K562 (cell line): ENCODE results near the gene SLC6A20. TPM values are rescaled to one million over a fixed set of nuclear protein-coding genes. Genes with fewer than 3 reads are reported as not detected.

Source experiments
- ATAC-seq: fragments of 200-7000 bp; cut with Tn5 transposase; 3 replicates; pipeline ENCODE4 v1.9.1; 2020; ENCODE audit warnings: moderate library complexity
- BruUV-seq: library from RNA; stranded (reverse); fragments of 400-500 nt; replicated peaks from 2 replicates; lab custom pipeline; 2021; lab: Mats Ljungman, UMichigan
- CTCF ChIA-PET: fragments of 300-600 bp; formaldehyde crosslinking; extraction: SDS; loops from one replicate; lab custom pipeline; 2021; ENCODE audit warnings: low intra/inter-chr PET ratio; lab: Yijun Ruan, JAX
- POLR2A ChIA-PET: fragments of 300-600, 350-650 bp; sonication (Branson Sonifier 250); formaldehyde crosslinking; extraction: SDS; loops from one replicate; lab custom pipeline; 2021; ENCODE audit warnings: antibody characterized with exemption, inconsistent platforms; lab: Yijun Ruan, JAX
- DNase-seq, 4 experiments: peaks; one replicate each; pipeline versions ENCODE4 v3.0.0 to v3.0.0-alpha.2; 2011 to 2018; ENCODE audit warnings: low spot score in 3 of 4, mixed read lengths in 3 of 4; ENCODE audit errors: extremely low read depth in 1 of 4
- FAIRE-seq: peaks from 2 replicates; lab custom pipeline; 2011; peaks lifted over from hg19 to GRCh38; lab: Jason Lieb, UNC
- H2AFZ ChIP-seq: 2 replicates; pipeline ENCODE4 v1.6.0; 2011; ENCODE audit warnings: low read depth, low read length, control low read depth, inconsistent platforms
- H3K27ac ChIP-seq: fragments of 200-600 bp; 3 replicates; pipeline ENCODE4 v1.8.0; 2011; ENCODE audit warnings: low read depth, mild to moderate bottlenecking, control low read depth, inconsistent platforms, low read length, moderate library complexity, mixed read lengths; ENCODE audit errors: extremely low read depth
- H3K27me3 ChIP-seq, 2 experiments: fragments of 300-600 bp in 1 of 2; 2 replicates in 1 of 2; 3 replicates in 1 of 2; pipeline versions ENCODE4 v1.6.0 to v1.8.0; 2011; ENCODE audit warnings: inconsistent platforms in 2 of 2, low read length in 2 of 2, mild to moderate bottlenecking in 1 of 2, mixed read lengths in 1 of 2, moderate library complexity in 1 of 2; ENCODE audit not compliant: control insufficient read depth in 2 of 2, insufficient read depth in 2 of 2
- H3K36me3 ChIP-seq: fragments of 300-600 bp; 3 replicates; pipeline ENCODE4 v1.8.0; 2011; ENCODE audit warnings: mild to moderate bottlenecking, low read length, inconsistent platforms; ENCODE audit not compliant: control insufficient read depth, insufficient read depth
- H3K4me1 ChIP-seq, 2 experiments: fragments of 200-600 bp in 1 of 2; replicated peaks in 1 of 2; 2 replicates in 1 of 2; 3 replicates in 1 of 2; pipeline versions ENCODE4 v1.5.1 to v1.8.0; 2011; ENCODE audit warnings: inconsistent platforms in 2 of 2, low read length in 2 of 2, mild to moderate bottlenecking in 1 of 2, mixed read lengths in 1 of 2, moderate library complexity in 1 of 2; ENCODE audit not compliant: control insufficient read depth in 2 of 2, insufficient read depth in 2 of 2
- H3K4me2 ChIP-seq: 2 replicates; pipeline ENCODE4 v1.6.1; 2011; ENCODE audit warnings: low read length, control low read depth, inconsistent platforms, mixed read lengths; ENCODE audit not compliant: insufficient read depth
- H3K4me3 ChIP-seq: fragments of 200-600 bp; sonication (generic), shearing (Covaris generic); 2 replicates; pipeline ENCODE4 v1.5.1; 2016; ENCODE audit warnings: control low read depth, inconsistent platforms
- H3K79me2 ChIP-seq: fragments of 200-600 bp; 3 replicates; pipeline ENCODE4 v1.8.0; 2011; ENCODE audit warnings: low read length, inconsistent platforms; ENCODE audit not compliant: control insufficient read depth, insufficient read depth
- H3K9ac ChIP-seq, 2 experiments: 2 replicates each; pipeline versions ENCODE4 v1.6.0 to v1.6.1; 2011; ENCODE audit warnings: low read depth in 2 of 2, low read length in 2 of 2, control low read depth in 1 of 2, inconsistent platforms in 1 of 2, mild to moderate bottlenecking in 1 of 2, mixed read lengths in 1 of 2; ENCODE audit not compliant: insufficient read depth in 1 of 2
- H3K9me1 ChIP-seq: one replicate; pipeline ENCODE4 v1.6.0; 2011; ENCODE audit warnings: inconsistent platforms, mild to moderate bottlenecking, low read length, moderate library complexity; ENCODE audit not compliant: control insufficient read depth, insufficient read depth
- H3K9me3 ChIP-seq: replicated peaks from 2 replicates; pipeline ENCODE4 v1.5.1; 2011; ENCODE audit warnings: low read depth, low read length, inconsistent platforms; ENCODE audit not compliant: control insufficient read depth, insufficient read depth
- H4K20me1 ChIP-seq: replicated peaks from 2 replicates; pipeline ENCODE4 v1.6.1; 2011; ENCODE audit warnings: low read length, inconsistent platforms, mixed read lengths; ENCODE audit not compliant: control insufficient read depth, insufficient read depth
- BCOR ChIP-seq: fragments of 450-650 bp; IDR thresholded peaks from 2 replicates; pipeline ENCODE4 v1.6.1; 2016
- CAMTA2 ChIP-seq: fragments of 250-450 bp; sonication (Bioruptor Pico); conservative IDR thresholded peaks from 2 replicates; pipeline ENCODE4 v1.5.1; 2022
- CHD2 ChIP-seq: IDR thresholded peaks from 2 replicates; pipeline ENCODE4 v1.6.1; 2011; ENCODE audit warnings: low read depth, low read length
- EP400 ChIP-seq: fragments of 450-650 bp; IDR thresholded peaks from 2 replicates; pipeline ENCODE4 v1.6.1; 2017; ENCODE audit warnings: antibody characterized with exemption, mild to moderate bottlenecking, moderate library complexity
- NFE2 ChIP-seq: IDR thresholded peaks from 2 replicates; pipeline ENCODE4 v1.6.1; 2014; ENCODE audit warnings: antibody characterized with exemption, low read depth
- PML ChIP-seq: IDR thresholded peaks from 2 replicates; pipeline ENCODE4 v1.6.1; 2012; ENCODE audit warnings: low read length, inconsistent platforms
- TEAD2 ChIP-seq: fragments of 450-650 bp; IDR thresholded peaks from 2 replicates; pipeline ENCODE4 v1.6.1; 2016; ENCODE audit warnings: missing genetic modification characterization, control low read depth, missing compliant biosample characterization
- ZNF121 ChIP-seq: sonication (generic); formaldehyde crosslinking; conservative IDR thresholded peaks from 2 replicates; pipeline ENCODE4 v1.8.0; 2022; ENCODE audit warnings: missing genetic modification reagents
- ZNF408 ChIP-seq: fragments of 250-450 bp; sonication (Bioruptor Pico); IDR thresholded peaks from 2 replicates; pipeline ENCODE4 v1.4.0; 2020; ENCODE audit warnings: low read depth, mild to moderate bottlenecking, moderate library complexity
- WGBS: fragments of 100-300 bp; shearing (Covaris generic); methylation state at CpG from one replicate; pipeline ENCODE4 v1.1.6; 2016; ENCODE audit warnings: low coverage, mixed read lengths; ENCODE audit not compliant: insufficient coverage; ENCODE audit errors: missing lambda C conversion rate; 5-methylcytosine and 5-hydroxymethylcytosine counted together
- in situ Hi-C: fragments of 300-500 bp; cut with MboI; formaldehyde crosslinking; loops from 4 replicates; pipeline ENCODE4 v1.15.0; 2018; ENCODE audit warnings: inconsistent platforms, mixed read lengths
- intact Hi-C: fragments of 100-400 bp; cut with micrococcal nuclease; formaldehyde crosslinking; loops from 2 replicates; pipeline ENCODE4 v1.14.2; 2022
- polyA plus RNA-seq, 8 experiments: library from polyadenylated mRNA; depleted of rRNA in 4 of 8; stranded (reverse) in 5 of 8; unstranded in 3 of 8; fragments of >200 nt; fragmentation: Nextera tagmentation in 2 of 8; fragmentation: Illumina TruSeq in 1 of 8; extraction: Ambion mirVana in 2 of 8; extraction: Trizol in 1 of 8; gene quantifications; 2 replicates each; pipeline versions ENCODE4 v1.2.1 to v1.2.3, GENCODE V29; 2011 to 2014; ENCODE audit warnings: inconsistent platforms in 1 of 8, missing spikeins in 1 of 8
- total RNA-seq, 7 experiments: library from RNA; depleted of rRNA in 6 of 7; stranded (reverse); fragments of >200 nt in 6 of 7; fragmentation: Illumina TruSeq in 2 of 7; extraction: Trizol in 2 of 7; gene quantifications; 2 replicates each; pipeline versions ENCODE4 v1.2.1 to v1.2.3, GENCODE V29; 2011 to 2021; ENCODE audit warnings: low replicate concordance in 1 of 7
- TF ChIP-seq, protein P1 (sequence below): sonication (generic); formaldehyde crosslinking; IDR thresholded peaks from 2 replicates; pipeline ENCODE4 v1.8.0; 2023; ENCODE audit warnings: missing genetic modification reagents, mild to moderate bottlenecking, borderline replicate concordance

The SLC6A20 gene
- total and polyA plus RNA-seq, 9 of the 15 experiments (the other 6 are each of a cell fraction or from before 2014, with no cell fraction given), result not detected

DNA sequence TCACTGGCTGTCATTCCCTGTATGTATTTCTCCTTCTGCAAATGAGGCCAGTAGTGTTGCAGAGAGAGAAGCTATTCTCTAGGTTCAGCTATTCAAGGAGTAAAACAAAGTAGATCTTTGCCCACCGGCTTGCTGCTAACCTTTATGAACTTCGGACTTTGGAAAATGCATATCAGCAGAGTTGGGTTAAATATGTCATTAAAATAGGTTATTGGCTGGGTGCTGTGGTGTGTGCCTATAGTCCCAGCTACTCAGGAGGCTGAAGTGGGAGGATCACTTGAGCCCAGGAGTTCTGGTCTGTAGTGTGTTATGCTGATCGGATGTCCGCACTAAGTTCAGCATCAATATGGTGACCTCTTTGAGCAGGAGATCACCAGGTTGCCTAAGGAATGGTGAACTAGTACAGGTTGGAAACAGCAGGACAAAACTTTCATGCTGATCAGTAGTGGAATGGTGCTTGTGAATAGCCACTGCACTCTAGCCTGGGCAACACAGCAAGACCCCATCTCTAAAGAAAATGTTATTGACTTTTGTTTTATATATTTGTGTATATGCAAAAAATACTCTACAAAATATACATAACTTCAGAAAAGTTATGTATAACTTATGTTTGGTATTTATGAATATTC lies 53.8 kb downstream of the SLC6A20 start:
- H3K36me3 ChIP-seq, result peaks cover 73% of the 10 kb centered on the region
- ATAC-seq (no peak), DNase-seq (no peak), FAIRE-seq (no peak)
- no peaks in the 10 kb centered on the region for H4K20me1 ChIP-seq
- no peaks in the 10 kb centered on the region for H3K79me2 ChIP-seq
- in situ Hi-C loops, result no loop called here
- TF ChIP-seq PML (no peak), ZNF121 (CRISPR knock-in tag) (peak; percentile 67), BCOR (no peak)
- intact Hi-C loops, result no loop called here
- H3K4me1 ChIP-seq, result peaks cover 0 to 4% of the 10 kb centered on the region in 2 experiments; a peak in 1 of 5 replicates
- H3K27me3 ChIP-seq, result no peaks in the 10 kb centered on the region
- no peak overlapping the region for H2AFZ ChIP-seq
- H3K9ac ChIP-seq, result no peak overlapping the region
- no peak overlapping the region for H3K27ac ChIP-seq
- no peak overlapping the region for H3K4me3 ChIP-seq
- ChIA-PET CTCF (interaction anchor here (0.7 kb wide), 1 partner anchor 1065 kb away, joined by 3 read pairs; no protein-coding TSS in a partner anchor), POLR2A (interaction anchor here (1.5 kb wide), 1 partner anchor 8 kb away, joined by 4 read pairs; no protein-coding TSS in a partner anchor)
- no peaks in the 10 kb centered on the region for H3K9me3 ChIP-seq
- no peak overlapping the region for H3K4me2 ChIP-seq
- 96% methylated on average over 4 of the region's 4 CpGs for WGBS
- no peaks in the 10 kb centered on the region for H3K9me1 ChIP-seq
- no TSS peak for BruUV-seq

DNA sequence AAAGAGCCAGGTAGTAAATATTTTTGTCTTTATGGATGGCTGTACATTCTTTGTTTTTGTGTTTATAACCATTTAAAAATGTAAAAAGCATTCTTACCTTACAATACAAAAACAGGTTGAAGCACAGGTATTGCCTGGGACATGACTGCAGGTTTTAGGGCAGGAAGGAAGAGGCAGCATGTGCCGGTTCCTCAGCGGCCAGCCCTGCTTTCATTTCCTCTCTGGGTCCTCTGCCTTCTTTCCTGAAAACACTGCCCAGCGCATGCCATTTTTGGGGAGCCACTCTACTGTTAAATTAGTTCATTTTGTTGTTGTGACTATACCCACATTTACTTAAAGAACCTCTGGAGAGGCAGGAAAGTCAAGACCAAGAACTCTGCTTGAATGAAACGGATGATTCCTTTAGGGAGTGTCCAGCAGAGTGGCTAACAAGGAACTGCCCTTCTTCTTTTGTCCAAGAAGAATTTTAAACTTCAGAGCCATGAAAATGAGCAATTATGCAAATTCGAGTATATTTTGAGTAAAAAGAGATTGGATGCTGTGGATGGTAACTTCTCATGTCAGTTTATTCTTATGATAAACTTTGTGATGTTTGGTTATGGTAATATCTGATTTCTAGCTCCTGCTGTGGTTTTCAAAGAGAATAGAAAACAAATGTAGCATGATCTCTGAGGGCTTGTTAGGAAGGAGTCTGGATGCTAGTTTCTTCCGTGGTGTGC lies 54.4 kb downstream of the SLC6A20 start:
- Histone ChIP-seq H3K9ac (no peak overlapping the region), H3K9me1 (no peaks in the 10 kb centered on the region), H3K4me3 (no peak overlapping the region), H3K79me2 (no peaks in the 10 kb centered on the region), H3K9me3 (no peaks in the 10 kb centered on the region), H2AFZ (no peak overlapping the region), H3K27me3 (no peaks in the 10 kb centered on the region), H3K4me1 (peaks cover 0 to 4% of the 10 kb centered on the region in 2 experiments; a peak in 1 of 5 replicates), H3K27ac (no peak overlapping the region), H3K4me2 (no peak overlapping the region), H3K36me3 (peaks cover 80% of the 10 kb centered on the region), H4K20me1 (no peaks in the 10 kb centered on the region)
- ChIA-PET CTCF (no interaction called here), POLR2A (no interaction called here)
- in situ Hi-C loops, result no loop called here
- WGBS, result 78% methylated on average over 6 of the region's 6 CpGs
- ATAC-seq (no peak), DNase-seq (no peak), FAIRE-seq (no peak)
- no TSS peak for BruUV-seq
- TF ChIP-seq CHD2 (no peak), CAMTA2 (CRISPR knock-in tag) (no peak), ZNF408 (CRISPR knock-in tag) (no peak), BCOR (no peak), NFE2 (no peak), EP400 (no peak), TEAD2 (tag) (no peak)
- TF ChIP-seq, protein P1, sequence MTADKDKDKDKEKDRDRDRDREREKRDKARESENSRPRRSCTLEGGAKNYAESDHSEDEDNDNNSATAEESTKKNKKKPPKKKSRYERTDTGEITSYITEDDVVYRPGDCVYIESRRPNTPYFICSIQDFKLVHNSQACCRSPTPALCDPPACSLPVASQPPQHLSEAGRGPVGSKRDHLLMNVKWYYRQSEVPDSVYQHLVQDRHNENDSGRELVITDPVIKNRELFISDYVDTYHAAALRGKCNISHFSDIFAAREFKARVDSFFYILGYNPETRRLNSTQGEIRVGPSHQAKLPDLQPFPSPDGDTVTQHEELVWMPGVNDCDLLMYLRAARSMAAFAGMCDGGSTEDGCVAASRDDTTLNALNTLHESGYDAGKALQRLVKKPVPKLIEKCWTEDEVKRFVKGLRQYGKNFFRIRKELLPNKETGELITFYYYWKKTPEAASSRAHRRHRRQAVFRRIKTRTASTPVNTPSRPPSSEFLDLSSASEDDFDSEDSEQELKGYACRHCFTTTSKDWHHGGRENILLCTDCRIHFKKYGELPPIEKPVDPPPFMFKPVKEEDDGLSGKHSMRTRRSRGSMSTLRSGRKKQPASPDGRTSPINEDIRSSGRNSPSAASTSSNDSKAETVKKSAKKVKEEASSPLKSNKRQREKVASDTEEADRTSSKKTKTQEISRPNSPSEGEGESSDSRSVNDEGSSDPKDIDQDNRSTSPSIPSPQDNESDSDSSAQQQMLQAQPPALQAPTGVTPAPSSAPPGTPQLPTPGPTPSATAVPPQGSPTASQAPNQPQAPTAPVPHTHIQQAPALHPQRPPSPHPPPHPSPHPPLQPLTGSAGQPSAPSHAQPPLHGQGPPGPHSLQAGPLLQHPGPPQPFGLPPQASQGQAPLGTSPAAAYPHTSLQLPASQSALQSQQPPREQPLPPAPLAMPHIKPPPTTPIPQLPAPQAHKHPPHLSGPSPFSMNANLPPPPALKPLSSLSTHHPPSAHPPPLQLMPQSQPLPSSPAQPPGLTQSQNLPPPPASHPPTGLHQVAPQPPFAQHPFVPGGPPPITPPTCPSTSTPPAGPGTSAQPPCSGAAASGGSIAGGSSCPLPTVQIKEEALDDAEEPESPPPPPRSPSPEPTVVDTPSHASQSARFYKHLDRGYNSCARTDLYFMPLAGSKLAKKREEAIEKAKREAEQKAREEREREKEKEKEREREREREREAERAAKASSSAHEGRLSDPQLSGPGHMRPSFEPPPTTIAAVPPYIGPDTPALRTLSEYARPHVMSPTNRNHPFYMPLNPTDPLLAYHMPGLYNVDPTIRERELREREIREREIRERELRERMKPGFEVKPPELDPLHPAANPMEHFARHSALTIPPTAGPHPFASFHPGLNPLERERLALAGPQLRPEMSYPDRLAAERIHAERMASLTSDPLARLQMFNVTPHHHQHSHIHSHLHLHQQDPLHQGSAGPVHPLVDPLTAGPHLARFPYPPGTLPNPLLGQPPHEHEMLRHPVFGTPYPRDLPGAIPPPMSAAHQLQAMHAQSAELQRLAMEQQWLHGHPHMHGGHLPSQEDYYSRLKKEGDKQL (CRISPR knock-in tag), result no peak
- intact Hi-C loops, result no loop called here
